Esophagus squamous epithelium (tissue), 4 donors: ENCODE results near the gene CACUL1.

Experiments used
- POLR2A ChIP-seq, 4 donors: fragments of 450-650 bp; IDR thresholded peaks; one replicate each; pipeline ENCODE4 v1.6.1; 2017; ENCODE audit warnings: antibody characterized with exemption in 4 of 4, mild to moderate bottlenecking in 4 of 4, moderate library complexity in 3 of 4
- TF ChIP-seq, protein P1 (sequence below), 6 experiments: fragments of 450-650 bp in 4 of 6; fragments of 200-600 bp in 2 of 6; sonication (generic) in 2 of 6; IDR thresholded peaks; one replicate each; pipeline ENCODE4 v1.5.1; 2016 to 2019; ENCODE audit warnings: antibody characterized with exemption in 6 of 6, mild to moderate bottlenecking in 4 of 6, moderate library complexity in 4 of 6

DNA sequence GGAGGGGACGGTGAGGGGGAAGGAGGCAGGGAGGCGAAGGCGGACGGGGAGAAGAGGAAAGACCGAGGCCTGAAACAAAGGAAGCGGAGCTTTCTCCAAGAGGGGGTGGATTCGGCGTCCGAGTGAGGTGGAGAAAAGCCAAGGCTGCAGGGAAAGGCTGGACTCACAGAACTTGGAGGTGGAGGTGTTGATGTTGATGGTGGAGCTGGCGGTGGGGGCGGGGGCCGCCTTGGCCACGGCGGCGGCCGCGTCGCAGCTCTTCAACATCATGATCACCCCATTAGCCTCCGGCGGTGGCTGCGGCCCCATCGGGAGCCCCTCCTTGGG lies 578 bp downstream of the CACUL1 start:
- TF ChIP-seq, protein P1, sequence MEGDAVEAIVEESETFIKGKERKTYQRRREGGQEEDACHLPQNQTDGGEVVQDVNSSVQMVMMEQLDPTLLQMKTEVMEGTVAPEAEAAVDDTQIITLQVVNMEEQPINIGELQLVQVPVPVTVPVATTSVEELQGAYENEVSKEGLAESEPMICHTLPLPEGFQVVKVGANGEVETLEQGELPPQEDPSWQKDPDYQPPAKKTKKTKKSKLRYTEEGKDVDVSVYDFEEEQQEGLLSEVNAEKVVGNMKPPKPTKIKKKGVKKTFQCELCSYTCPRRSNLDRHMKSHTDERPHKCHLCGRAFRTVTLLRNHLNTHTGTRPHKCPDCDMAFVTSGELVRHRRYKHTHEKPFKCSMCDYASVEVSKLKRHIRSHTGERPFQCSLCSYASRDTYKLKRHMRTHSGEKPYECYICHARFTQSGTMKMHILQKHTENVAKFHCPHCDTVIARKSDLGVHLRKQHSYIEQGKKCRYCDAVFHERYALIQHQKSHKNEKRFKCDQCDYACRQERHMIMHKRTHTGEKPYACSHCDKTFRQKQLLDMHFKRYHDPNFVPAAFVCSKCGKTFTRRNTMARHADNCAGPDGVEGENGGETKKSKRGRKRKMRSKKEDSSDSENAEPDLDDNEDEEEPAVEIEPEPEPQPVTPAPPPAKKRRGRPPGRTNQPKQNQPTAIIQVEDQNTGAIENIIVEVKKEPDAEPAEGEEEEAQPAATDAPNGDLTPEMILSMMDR (IDR thresholded peaks at IDR 0.05), result no peak
- no peak for TF ChIP-seq POLR2A (IDR thresholded peaks at IDR 0.05)
